ENCODE data around the gene MPPED1.
A peak's percentile ranks its signal among the peaks of the same experiment; 100 is the strongest.

The MPPED1 gene

GRCh38 chr22:43478621-43479300, 66.9 kb downstream of the MPPED1 start:
- DNase-seq = no peak

DNA sequence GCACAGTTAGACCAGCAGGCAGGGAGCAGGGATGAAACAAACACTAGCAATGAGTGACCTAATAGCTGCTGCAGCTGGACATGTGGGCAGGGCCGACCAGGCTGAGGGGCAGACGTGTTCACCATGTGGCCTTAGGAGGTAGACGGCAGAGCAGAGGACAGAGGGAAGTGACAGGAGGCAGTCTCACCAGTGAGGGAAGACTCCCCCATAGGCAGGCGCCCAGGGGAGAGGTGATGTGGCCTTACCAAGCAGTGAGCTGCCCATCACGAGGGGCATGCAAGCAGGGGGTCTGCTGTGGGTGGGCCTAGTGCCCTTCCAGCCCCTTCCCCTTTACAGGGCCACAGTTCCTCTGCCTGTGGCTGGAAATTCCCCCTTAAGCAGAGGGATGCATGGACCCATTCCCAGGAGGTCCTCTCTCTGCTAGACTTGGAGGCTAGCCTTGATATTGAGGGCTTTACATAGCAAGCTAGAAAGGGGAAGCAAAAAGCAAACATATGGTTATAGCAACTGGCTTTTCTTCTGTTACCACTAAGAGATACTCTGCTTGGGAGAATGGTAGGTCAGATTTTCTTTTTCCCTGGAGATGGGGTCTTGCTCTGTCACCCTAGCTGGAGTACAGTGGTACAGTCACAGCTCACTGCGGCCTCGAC, 67.6 kb downstream of the MPPED1 start:
- DNase-seq = peak; percentile 1 to 8

- DNase-seq = peak in 1 of 2 donors; percentile 32
Observed at GRCh38 chr22:43479962-43480361, 68.1 kb downstream of the MPPED1 start.

DNA sequence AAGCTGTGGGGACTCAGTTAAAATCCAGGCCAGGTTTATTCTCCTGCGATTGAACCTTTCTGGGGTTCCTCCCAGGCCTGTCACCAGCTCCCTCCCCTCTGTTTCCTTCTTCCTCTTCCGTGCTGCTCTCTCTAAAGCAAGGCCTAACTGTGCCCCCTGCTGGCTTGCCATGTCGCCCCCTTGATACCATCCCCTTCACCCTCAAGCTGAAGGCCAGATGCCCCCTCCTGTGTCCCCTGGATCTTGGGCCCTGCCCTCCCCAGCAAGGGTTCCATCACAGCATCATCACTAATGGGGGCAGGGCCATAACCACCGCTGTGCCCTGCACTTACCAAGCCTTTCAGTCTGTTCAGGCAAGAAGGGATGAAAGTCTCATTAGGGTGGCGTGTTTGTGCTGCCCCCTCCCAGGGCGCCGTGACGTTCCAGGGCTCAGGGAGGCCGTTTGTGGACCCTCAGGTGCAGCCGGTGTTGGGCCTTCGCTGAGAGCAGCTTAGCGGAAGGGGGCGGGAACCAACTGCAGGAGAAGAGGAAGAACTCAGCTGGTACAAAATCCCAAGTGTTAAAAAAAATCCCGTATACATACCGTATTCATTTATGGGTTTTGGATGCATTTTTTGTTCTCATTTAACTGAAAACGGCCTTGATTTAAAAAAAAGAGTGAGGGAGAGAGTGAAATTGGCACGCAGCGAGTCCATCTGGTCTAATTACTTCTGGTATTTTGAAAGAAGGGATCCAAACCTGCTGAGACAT, 69.9 kb downstream of the MPPED1 start:
- DNase-seq = peak; percentile 30 to 42

GRCh38 chr22:43482318-43482625, 70.5 kb downstream of the MPPED1 start:
- DNase-seq = no peak

DNA sequence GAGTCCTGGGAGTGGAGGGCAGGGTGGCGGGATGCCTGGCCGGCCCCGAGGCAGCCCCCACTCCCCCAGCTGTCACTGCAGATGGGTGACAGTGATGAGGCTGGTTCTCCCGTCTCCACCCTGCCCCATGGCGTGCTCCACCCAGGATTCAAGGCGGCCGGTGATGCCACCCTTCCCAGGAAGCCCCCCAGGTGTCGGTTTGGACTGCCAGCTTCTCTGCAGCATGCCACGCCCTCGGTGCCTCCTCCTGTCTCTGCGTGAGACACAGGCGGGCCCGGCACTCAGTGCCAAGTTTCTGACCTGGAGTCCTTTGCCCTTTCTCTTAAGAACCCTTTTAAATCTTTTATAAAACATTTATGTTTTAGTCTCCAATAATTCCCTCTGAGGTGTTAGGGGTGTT, 71.5 kb downstream of the MPPED1 start:
- no peak for DNase-seq

- DNase-seq = no peak
Observed at GRCh38 chr22:43483669-43484068, 71.9 kb downstream of the MPPED1 start.

GRCh38 chr22:43484227-43484626, 72.4 kb downstream of the MPPED1 start:
- DNase-seq = no peak

GRCh38 chr22:43485502-43486089, 73.8 kb downstream of the MPPED1 start:
- DNase-seq = no peak

DNA sequence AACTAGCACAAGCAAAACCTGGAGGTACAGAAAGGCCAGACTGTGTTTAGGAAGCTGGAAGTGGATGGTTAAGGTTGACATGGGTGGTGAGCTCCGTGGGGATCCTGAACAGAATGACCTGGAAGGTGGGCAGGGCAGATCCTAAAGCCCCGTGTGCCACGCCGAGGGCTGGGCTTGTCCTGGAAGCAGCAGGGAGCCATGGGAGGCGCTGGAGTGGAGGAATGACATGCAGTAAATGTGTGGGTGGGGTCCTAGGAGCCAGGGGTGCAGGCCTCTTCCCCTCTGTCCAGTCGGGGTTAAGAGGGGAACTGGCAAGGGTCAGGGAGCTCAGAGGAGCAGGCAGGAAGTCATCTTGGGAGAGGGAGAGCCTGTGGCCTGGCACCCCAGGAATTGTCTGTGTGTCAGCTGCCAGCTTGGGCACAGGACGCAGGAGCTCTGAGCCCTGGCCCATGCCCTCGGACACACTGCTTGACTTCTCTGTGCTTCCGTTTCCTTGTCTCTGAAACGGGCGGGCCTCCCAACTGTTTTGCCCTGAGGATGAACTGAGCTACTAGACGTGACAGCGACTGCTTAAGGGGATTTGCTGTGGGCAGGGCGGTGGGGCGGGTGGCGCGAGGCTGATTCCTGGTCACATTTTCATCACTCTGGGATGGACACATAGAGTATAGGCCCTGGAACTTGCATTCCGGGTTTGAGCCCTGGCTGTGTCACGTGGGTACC, 75.7 kb downstream of the MPPED1 start:
- no peak for DNase-seq

DNA sequence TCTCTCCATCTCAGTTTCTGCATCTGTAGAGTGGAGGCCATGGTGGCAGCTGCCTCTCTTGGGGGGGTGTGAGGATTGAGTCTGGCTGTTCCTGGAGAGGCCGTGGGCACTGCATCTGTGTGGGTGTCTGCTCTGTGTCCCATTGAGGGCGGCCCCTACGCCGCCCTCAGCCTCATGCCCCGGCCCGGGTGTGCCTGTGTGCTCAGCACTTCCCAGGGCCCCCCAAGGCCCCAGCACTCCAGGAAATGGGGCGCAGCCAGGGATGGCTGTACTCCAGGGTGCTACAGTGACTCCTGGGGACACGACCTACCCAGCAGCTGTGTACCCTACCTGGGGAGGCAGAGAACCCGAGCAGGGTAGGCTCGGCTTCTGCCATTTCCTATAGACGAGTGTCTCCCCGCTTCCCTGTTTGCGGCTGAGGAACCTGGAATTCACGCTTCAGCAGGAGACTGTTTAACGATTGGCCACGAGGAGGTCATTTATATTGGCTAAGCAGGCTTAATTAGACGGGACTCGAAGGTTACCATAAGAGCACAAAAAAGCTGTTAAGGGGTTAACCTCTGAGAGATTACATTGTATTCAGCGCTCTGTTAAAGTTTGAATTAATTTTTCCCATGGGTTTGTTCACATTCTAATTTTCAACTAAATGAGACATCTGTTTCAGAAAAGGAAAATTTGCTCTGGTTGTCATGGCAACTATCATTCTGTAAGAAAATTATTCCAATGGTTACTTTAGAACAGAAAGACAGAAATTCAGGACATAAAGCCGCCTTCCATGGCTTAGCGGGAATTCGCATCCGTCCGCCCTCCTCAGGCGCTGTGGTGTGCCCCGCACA, 76.4 kb downstream of the MPPED1 start:
- no peak for DNase-seq

- DNase-seq = no peak
Observed at GRCh38 chr22:43488937-43489336, 77.1 kb downstream of the MPPED1 start.

DNA sequence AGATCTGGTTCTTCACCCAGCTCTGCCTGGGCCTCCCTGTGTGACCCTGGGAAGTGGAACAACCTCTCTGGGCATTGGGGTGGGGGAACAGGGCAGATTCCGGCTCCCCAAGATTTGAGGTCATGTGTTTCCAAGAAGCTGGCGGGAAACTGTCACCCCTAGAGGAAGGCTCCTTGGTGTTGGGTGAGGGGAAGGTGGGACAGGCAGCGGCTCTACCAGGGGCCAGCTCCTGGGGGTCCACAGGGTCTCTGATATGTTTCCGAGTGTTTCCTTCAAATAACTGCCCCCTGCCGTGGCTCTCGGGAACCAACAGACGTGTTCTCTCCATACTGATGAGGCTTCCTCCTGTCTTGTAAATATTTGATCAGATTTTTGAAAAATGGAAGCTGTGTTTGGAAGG, 78.5 kb downstream of the MPPED1 start:
- DNase-seq = no peak

DNA sequence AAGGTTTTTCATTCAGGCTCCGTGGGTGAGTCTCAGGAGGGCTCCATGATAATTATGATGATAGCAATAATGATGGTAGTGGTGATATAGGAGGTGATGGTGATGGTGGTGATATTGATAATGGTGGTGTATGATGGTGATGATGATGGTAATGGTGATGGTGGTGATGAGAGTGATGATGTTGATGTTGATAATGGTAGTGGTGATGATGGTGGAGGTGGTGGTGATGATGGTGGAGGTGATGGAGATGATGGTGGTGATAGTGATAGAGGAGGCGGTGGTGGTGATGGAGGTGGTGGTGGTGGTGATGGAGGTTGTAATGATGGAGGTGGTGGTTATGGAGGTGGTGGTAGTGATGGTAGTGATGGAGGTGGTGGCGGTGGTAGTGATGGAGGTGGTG, 79.4 kb downstream of the MPPED1 start:
- no peak for DNase-seq

- no peak for DNase-seq
Observed at GRCh38 chr22:43491737-43492136, 79.9 kb downstream of the MPPED1 start.

GRCh38 chr22:43493297-43493696, 81.5 kb downstream of the MPPED1 start:
- no peak for DNase-seq

- no peak for DNase-seq
Observed at GRCh38 chr22:43497956-43498855, 86.4 kb downstream of the MPPED1 start.

DNA sequence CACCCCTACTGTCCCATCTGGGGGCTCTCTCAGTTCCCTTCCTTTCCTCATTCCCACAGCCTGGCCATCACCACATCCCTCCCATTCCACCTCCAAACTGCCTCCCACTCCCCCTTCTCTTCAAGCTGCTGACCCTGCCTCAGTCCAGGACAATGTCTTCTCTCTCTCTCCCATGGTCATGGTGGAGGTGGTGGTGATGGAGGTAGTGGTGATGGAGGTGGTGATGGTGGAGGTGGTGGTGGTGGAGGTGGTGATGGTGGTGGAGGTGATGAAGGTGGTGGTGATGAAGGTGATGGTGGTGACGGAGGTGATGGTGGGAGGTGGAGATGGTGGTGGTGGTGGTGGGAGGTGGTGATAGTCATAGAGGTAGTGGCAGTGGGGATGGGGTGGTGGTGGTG, 87.0 kb downstream of the MPPED1 start:
- DNase-seq = no peak

DNA sequence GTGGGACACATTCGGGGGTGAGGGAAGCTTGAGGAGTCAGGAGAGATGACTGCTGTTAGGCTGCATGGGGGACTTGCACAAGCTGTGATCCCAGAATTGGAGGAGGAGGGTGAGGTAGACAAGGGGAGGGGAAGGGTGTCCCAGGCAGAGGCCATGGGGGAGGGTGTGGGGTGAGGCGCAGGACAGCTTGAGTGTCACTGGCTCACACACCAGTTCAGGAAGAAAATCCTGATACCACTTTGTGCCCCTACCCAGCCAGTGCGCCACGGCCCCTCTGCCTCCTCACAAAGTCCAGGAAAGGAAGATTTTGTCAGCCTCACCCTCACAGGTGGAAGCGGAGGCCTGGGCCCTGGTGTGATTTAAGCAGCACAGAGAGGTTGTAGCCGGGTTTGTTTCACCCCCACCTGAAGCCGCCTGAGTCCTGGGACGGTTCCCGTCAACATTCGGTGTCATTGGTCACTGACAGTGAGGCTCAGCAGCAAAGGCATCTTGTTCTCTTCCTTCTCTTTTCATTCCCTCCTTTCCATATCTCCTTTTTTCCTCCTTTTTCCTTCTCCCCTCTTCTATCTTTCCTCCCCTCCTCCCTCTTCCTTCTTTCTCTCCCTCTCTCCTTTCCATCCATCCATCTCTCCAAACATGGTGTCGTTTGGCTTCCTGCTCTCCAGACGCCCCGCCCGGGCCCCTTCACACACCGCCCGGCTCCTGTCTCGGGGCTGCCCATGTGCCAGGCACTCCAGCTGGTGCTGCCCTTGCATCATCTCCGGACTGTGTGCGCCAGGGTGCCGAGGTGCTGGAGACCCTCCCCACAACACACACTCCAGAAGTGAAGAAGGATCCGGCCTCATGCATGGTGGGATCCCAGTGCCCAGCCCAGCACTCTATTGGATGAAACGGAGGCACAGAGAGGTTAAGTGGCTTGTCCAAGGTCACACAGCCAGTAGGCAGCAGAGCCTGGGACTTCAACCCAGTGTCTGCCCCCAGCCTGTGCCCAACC, 89.3 kb downstream of the MPPED1 start:
- DNase-seq = no peak

- no peak for DNase-seq
Observed at GRCh38 chr22:43501878-43502277, 90.1 kb downstream of the MPPED1 start.

Data from inflammatory macrophage (primary cell).